IMR-90 (cell line): Measurements from ENCODE around the gene AP2B1. TPM values are rescaled to one million over a fixed set of nuclear protein-coding genes. Genes with fewer than 3 reads are reported as not detected.

Source experiments
- ATAC-seq: fragments of 200-7000 bp; cut with Tn5 transposase; 2 replicates; pipeline ENCODE4 v1.9.1; 2020; ENCODE audit warnings: low read depth, mild to moderate bottlenecking, moderate library complexity
- BruUV-seq: library from RNA; stranded (reverse); fragments of 400-500 nt; replicated peaks from 2 replicates; lab custom pipeline; 2021; lab: Mats Ljungman, UMichigan
- CTCF ChIA-PET: fragments of 300-600 bp; formaldehyde crosslinking; extraction: SDS; loops from one replicate; lab custom pipeline; 2021; ENCODE audit warnings: antibody characterized with exemption; lab: Yijun Ruan, JAX
- POLR2A ChIA-PET: fragments of 300-600 bp; sonication (Branson Sonifier 250); formaldehyde crosslinking; loops from one replicate; lab custom pipeline; 2022; ENCODE audit warnings: antibody characterized with exemption; ENCODE audit not compliant: unreplicated experiment; lab: Charles Lee
- DNase-seq: peaks from one replicate; pipeline ENCODE4 v3.0.0; 2013
- H2AFZ ChIP-seq: replicated peaks from 2 replicates; pipeline ENCODE3; 2013; ENCODE audit warnings: low read length, mild to moderate bottlenecking; ENCODE audit not compliant: poor library complexity
- H2AK5ac ChIP-seq: 2 replicates; pipeline ENCODE4 v1.6.1; 2013; ENCODE audit warnings: low read depth, low read length, inconsistent platforms
- H2AK9ac ChIP-seq: replicated peaks from 2 replicates; pipeline ENCODE3; 2013; ENCODE audit warnings: mild to moderate bottlenecking, low read depth, low read length, moderate library complexity; ENCODE audit not compliant: poor library complexity
- H2BK120ac ChIP-seq: 2 replicates; pipeline ENCODE4 v1.6.1; 2013; ENCODE audit warnings: low read depth, low read length, inconsistent platforms
- H2BK15ac ChIP-seq: 3 replicates; pipeline ENCODE4 v1.6.1; 2013; ENCODE audit warnings: low read depth, low read length, inconsistent platforms
- H2BK20ac ChIP-seq: 2 replicates; pipeline ENCODE4 v1.6.1; 2013; ENCODE audit warnings: low read depth, mild to moderate bottlenecking, inconsistent platforms, low read length, moderate library complexity
- H2BK5ac ChIP-seq: 2 replicates; pipeline ENCODE4 v1.6.1; 2013; ENCODE audit warnings: mild to moderate bottlenecking, low read depth, low read length, inconsistent platforms; ENCODE audit not compliant: poor library complexity, severe bottlenecking
- H3K14ac ChIP-seq: replicated peaks from 2 replicates; pipeline ENCODE4 v1.6.1; 2013; ENCODE audit warnings: low read depth, low read length, inconsistent platforms
- H3K18ac ChIP-seq: 2 replicates; pipeline ENCODE4 v1.6.1; 2013; ENCODE audit warnings: low read depth, low read length, control low read depth
- H3K23ac ChIP-seq: 2 replicates; pipeline ENCODE4 v1.6.1; 2013; ENCODE audit warnings: low read depth, low read length, inconsistent platforms
- H3K27ac ChIP-seq: 2 replicates; pipeline ENCODE4 v1.5.1; 2013; ENCODE audit warnings: mild to moderate bottlenecking, control low read depth, low read length; ENCODE audit not compliant: insufficient read depth
- H3K27me3 ChIP-seq: 2 replicates; pipeline ENCODE4 v1.6.1; 2013; ENCODE audit warnings: low read length; ENCODE audit not compliant: control insufficient read depth, insufficient read depth
- H3K36me3 ChIP-seq: 2 replicates; pipeline ENCODE4 v1.6.1; 2013; ENCODE audit warnings: low read length, mixed read lengths; ENCODE audit not compliant: control insufficient read depth, insufficient read depth
- H3K4ac ChIP-seq: 2 replicates; pipeline ENCODE4 v1.6.1; 2013; ENCODE audit warnings: low read depth, low read length, inconsistent platforms
- H3K4me1 ChIP-seq: 2 replicates; pipeline ENCODE4 v1.6.1; 2013; ENCODE audit warnings: low read length, mixed read lengths; ENCODE audit not compliant: control insufficient read depth, insufficient read depth
- H3K4me2 ChIP-seq: 2 replicates; pipeline ENCODE4 v1.6.1; 2013; ENCODE audit warnings: low read depth, mild to moderate bottlenecking, control low read depth, low read length, moderate library complexity
- H3K4me3 ChIP-seq: 2 replicates; pipeline ENCODE4 v1.5.1; 2013; ENCODE audit warnings: low read depth, mild to moderate bottlenecking, control low read depth, low read length, moderate library complexity; ENCODE audit not compliant: insufficient read depth
- H3K56ac ChIP-seq: 2 replicates; pipeline ENCODE4 v1.6.1; 2013; ENCODE audit warnings: low read length, inconsistent platforms; ENCODE audit not compliant: insufficient read depth; ENCODE audit errors: extremely low read depth
- H3K79me1 ChIP-seq, 2 experiments: 2 replicates each; pipeline ENCODE4 v1.6.1; 2013; ENCODE audit warnings: low read length in 2 of 2, inconsistent platforms in 1 of 2, low read depth in 1 of 2
- H3K9ac ChIP-seq: 2 replicates; pipeline ENCODE4 v1.6.1; 2013; ENCODE audit warnings: low read depth, low read length, control low read depth
- H3K9me1 ChIP-seq: 2 replicates; pipeline ENCODE4 v1.6.1; 2013; ENCODE audit warnings: low read length, inconsistent platforms; ENCODE audit not compliant: insufficient read depth
- H3K9me3 ChIP-seq: 2 replicates; pipeline ENCODE4 v1.6.1; 2013; ENCODE audit warnings: low read length; ENCODE audit not compliant: control insufficient read depth, insufficient read depth
- H4K20me1 ChIP-seq: 2 replicates; pipeline ENCODE4 v1.6.1; 2013; ENCODE audit warnings: low read length, inconsistent platforms; ENCODE audit not compliant: insufficient read depth
- H4K5ac ChIP-seq: 2 replicates; pipeline ENCODE4 v1.6.1; 2013; ENCODE audit warnings: mild to moderate bottlenecking, low read depth, low read length, control low read depth
- H4K8ac ChIP-seq, 2 experiments: 2 replicates each; pipeline ENCODE4 v1.6.1; 2013; ENCODE audit warnings: low read depth in 2 of 2, low read length in 2 of 2, control low read depth in 1 of 2, inconsistent platforms in 1 of 2
- H4K91ac ChIP-seq: 2 replicates; pipeline ENCODE4 v1.6.1; 2013; ENCODE audit warnings: low read depth, low read length, inconsistent platforms; ENCODE audit not compliant: insufficient read depth
- BHLHE40 ChIP-seq: fragments of 150-350 bp; IDR thresholded peaks from 2 replicates; pipeline ENCODE4 v1.6.1; 2016; ENCODE audit warnings: mild to moderate bottlenecking, low read depth, low read length
- CHD1 ChIP-seq: IDR thresholded peaks from 2 replicates; pipeline ENCODE4 v1.6.1; 2012; ENCODE audit warnings: low read depth, low read length, improper control_type of control experiment
- CTCF ChIP-seq: conservative IDR thresholded peaks from 2 replicates; pipeline ENCODE4 v1.5.1; 2012; ENCODE audit warnings: mild to moderate bottlenecking, low read depth, low read length, improper control_type of control experiment
- MXI1 ChIP-seq: IDR thresholded peaks from 2 replicates; pipeline ENCODE4 v1.6.1; 2012; ENCODE audit warnings: low read depth, mild to moderate bottlenecking, low read length, moderate library complexity, borderline replicate concordance
- NFE2L2 ChIP-seq: fragments of 150-350 bp; IDR thresholded peaks from 2 replicates; pipeline ENCODE4 v1.6.1; 2016; ENCODE audit warnings: low read depth, mild to moderate bottlenecking, low read length
- RCOR1 ChIP-seq: IDR thresholded peaks from 2 replicates; pipeline ENCODE4 v1.6.1; 2012; ENCODE audit warnings: mild to moderate bottlenecking, low read length, improper control_type of control experiment; ENCODE audit not compliant: insufficient replicate concordance
- WGBS, 2 experiments: methylation state at CpG; one replicate each; pipeline versions ENCODE4 v1.1.5 to v1.1.7; 2013; ENCODE audit warnings: missing lambda C conversion rate in 2 of 2; ENCODE audit not compliant: insufficient read length in 1 of 2; ENCODE audit errors: extremely low coverage in 2 of 2; 5-methylcytosine and 5-hydroxymethylcytosine counted together
- dilution Hi-C: fragments of 300-500 bp; cut with HindIII; formaldehyde crosslinking; loops from one replicate; pipeline ENCODE4 v1.14.3; 2018; ENCODE audit warnings: low sequenced_read_pairs; ENCODE audit not compliant: unreplicated experiment
- in situ Hi-C: fragments of 300-500 bp; cut with MboI; formaldehyde crosslinking; loops from 3 replicates; pipeline ENCODE4 v1.14.3; 2019; ENCODE audit warnings: low sequenced_read_pairs, inconsistent platforms, mixed read lengths
- intact Hi-C: fragments of 100-400 bp; cut with micrococcal nuclease; formaldehyde crosslinking; loops from 2 replicates; pipeline ENCODE4 v1.10.0; 2022
- polyA plus RNA-seq, 3 experiments: library from polyadenylated mRNA; depleted of rRNA; stranded (reverse); fragments of >200 nt; gene quantifications; 2 replicates each; pipeline ENCODE4 v1.2.3, GENCODE V29; 2012; ENCODE audit warnings: low replicate concordance in 1 of 3
- total RNA-seq: library from RNA; depleted of rRNA; stranded (reverse); fragments of >200 nt; gene quantifications from 2 replicates; pipeline ENCODE4 v1.2.3, GENCODE V29; 2012
- TF ChIP-seq, protein P1 (sequence below): fragments of 150-350 bp; IDR thresholded peaks from 2 replicates; pipeline ENCODE4 v1.6.1; 2017; ENCODE audit warnings: mild to moderate bottlenecking, antibody characterized with exemption, low read length, low read depth

AP2B1 gene
- total and polyA plus RNA-seq, 2 of the 4 experiments (the other 2 are of a cell fraction), result 102 to 125 TPM

DNA sequence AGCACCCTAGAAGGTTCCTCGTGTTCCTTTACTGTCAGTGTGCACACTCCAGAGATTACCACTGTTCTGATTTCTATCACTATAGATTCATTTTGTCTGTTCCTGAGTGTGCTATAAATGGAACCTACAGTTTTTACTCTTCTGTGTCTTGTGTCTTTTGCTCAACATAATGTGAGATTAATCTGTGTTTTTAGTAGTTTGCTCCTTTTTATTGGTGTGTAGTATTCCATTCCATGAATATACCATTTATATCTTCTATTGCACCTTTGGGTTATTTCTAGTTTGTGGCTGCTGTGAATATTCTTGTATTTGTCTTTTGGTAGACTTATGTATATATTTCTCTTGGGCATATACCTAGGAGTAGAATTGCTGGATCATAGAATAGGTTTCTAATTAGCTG is 68.2 kb downstream of the AP2B1 start:
- intact Hi-C loops, result no loop called here

More for the DNA sequence above, 68.2 kb downstream of the AP2B1 start:
- TF ChIP-seq CHD1 (no peak), MXI1 (no peak), RCOR1 (no peak), BHLHE40 (no peak), NFE2L2 (no peak), CTCF (no peak)
- TF ChIP-seq, protein P1, sequence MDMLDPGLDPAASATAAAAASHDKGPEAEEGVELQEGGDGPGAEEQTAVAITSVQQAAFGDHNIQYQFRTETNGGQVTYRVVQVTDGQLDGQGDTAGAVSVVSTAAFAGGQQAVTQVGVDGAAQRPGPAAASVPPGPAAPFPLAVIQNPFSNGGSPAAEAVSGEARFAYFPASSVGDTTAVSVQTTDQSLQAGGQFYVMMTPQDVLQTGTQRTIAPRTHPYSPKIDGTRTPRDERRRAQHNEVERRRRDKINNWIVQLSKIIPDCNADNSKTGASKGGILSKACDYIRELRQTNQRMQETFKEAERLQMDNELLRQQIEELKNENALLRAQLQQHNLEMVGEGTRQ, result no peak
- ATAC-seq (no peak), DNase-seq (no peak)
- no peak overlapping the region for H2AK5ac ChIP-seq
- H2BK20ac ChIP-seq, result no peak overlapping the region
- H2BK5ac ChIP-seq, result no peak overlapping the region
- no peak overlapping the region for H3K14ac ChIP-seq
- BruUV-seq, result no TSS peak
- no peaks in the 10 kb centered on the region for H3K27me3 ChIP-seq
- H2AK9ac ChIP-seq, result no peak overlapping the region
- no peak overlapping the region for H4K91ac ChIP-seq
- no peak overlapping the region for H2BK15ac ChIP-seq
- H3K56ac ChIP-seq, result no peak overlapping the region
- dilution Hi-C loops, result no loop called here
- H3K18ac ChIP-seq, result no peak overlapping the region
- H2BK120ac ChIP-seq, result no peak overlapping the region
- ChIA-PET CTCF (no interaction called here), POLR2A (no interaction called here)
- H3K27ac ChIP-seq, result no peak overlapping the region
- H3K36me3 ChIP-seq, result peaks cover 16% of the 10 kb centered on the region
- in situ Hi-C loops, result no loop called here
- no peak overlapping the region for H3K4ac ChIP-seq
- H3K9me3 ChIP-seq, result no peaks in the 10 kb centered on the region
- no peaks in the 10 kb centered on the region for H4K20me1 ChIP-seq
- no peak overlapping the region for H3K4me3 ChIP-seq
- H3K9me1 ChIP-seq, result no peaks in the 10 kb centered on the region
- H4K5ac ChIP-seq, result no peak overlapping the region
- no peaks in the 10 kb centered on the region for H3K4me1 ChIP-seq
- no peak overlapping the region for H3K4me2 ChIP-seq
- peaks cover 9 to 10% of the 10 kb centered on the region in 2 experiments for H3K79me1 ChIP-seq
- no peak overlapping the region for H2AFZ ChIP-seq
- WGBS, 2 experiments, result no CpG with 5 or more reads among the region's 1 CpG
- no peak overlapping the region for H3K23ac ChIP-seq
- H3K9ac ChIP-seq, result no peak overlapping the region
- no peak overlapping the region for H4K8ac ChIP-seq
